Liver (tissue), 9 donors: ENCODE data around the gene RPL9. TPM values are rescaled to one million over a fixed set of nuclear protein-coding genes. Genes with fewer than 3 reads are reported as not detected.

Experiments used
- DNase-seq: peaks from one replicate; pipeline ENCODE4 v3.0.0-alpha.2; 2017; ENCODE audit warnings: low spot score
- H3K27ac ChIP-seq, 2 donors: one replicate each; pipeline ENCODE4 v1.7.0; 2013; ENCODE audit warnings: inconsistent platforms in 2 of 2, low read length in 2 of 2, control low read depth in 1 of 2, low read depth in 1 of 2, mild to moderate bottlenecking in 1 of 2
- H3K27me3 ChIP-seq, 4 donors: one replicate each; pipeline versions ENCODE4 v1.6.1 to v1.7.0; 2013; ENCODE audit warnings: low read length in 3 of 4, inconsistent platforms in 1 of 4, mild to moderate bottlenecking in 1 of 4, moderate library complexity in 1 of 4; ENCODE audit not compliant: control insufficient read depth in 4 of 4, insufficient read depth in 4 of 4
- H3K36me3 ChIP-seq, 4 donors: one replicate each; pipeline versions ENCODE4 v1.6.1 to v1.7.0; 2013; ENCODE audit warnings: low read length in 3 of 4, mild to moderate bottlenecking in 3 of 4, low read depth in 1 of 4, moderate library complexity in 1 of 4; ENCODE audit not compliant: control insufficient read depth in 4 of 4, insufficient read depth in 3 of 4
- H3K4me1 ChIP-seq, 4 donors: one replicate each; pipeline versions ENCODE4 v1.6.1 to v1.7.0; 2013; ENCODE audit warnings: low read length in 3 of 4, mild to moderate bottlenecking in 3 of 4, moderate library complexity in 1 of 4; ENCODE audit not compliant: control insufficient read depth in 4 of 4, insufficient read depth in 4 of 4
- H3K4me3 ChIP-seq, 3 donors: one replicate each; pipeline versions ENCODE4 v1.6.1 to v1.7.0; 2013; ENCODE audit warnings: low read length in 3 of 3, control low read depth in 1 of 3, low read depth in 1 of 3, mild to moderate bottlenecking in 1 of 3
- H3K9ac ChIP-seq, 2 donors: one replicate each; pipeline ENCODE4 v1.7.0; 2013; ENCODE audit warnings: low read length in 2 of 2, mild to moderate bottlenecking in 2 of 2, moderate library complexity in 2 of 2, control low read depth in 1 of 2, low read depth in 1 of 2
- H3K9me3 ChIP-seq, 4 donors: one replicate each; pipeline versions ENCODE4 v1.6.1 to v1.7.0; 2013; ENCODE audit warnings: low read length in 3 of 4; ENCODE audit not compliant: control insufficient read depth in 4 of 4
- ATF3 ChIP-seq: IDR thresholded peaks from 2 replicates; pipeline ENCODE4 v1.6.1; 2016; ENCODE audit warnings: antibody characterized with exemption
- CTCF ChIP-seq: fragments of 150-350 bp; IDR thresholded peaks from 2 replicates; pipeline ENCODE4 v1.5.1; 2017; ENCODE audit warnings: improper control_type of control experiment, low read depth, low read length; ENCODE audit not compliant: missing input control
- EGR1 ChIP-seq, 2 donors: IDR thresholded peaks; 2 replicates each; pipeline ENCODE4 v1.6.1; 2016 to 2018; ENCODE audit warnings: antibody characterized with exemption in 2 of 2, low read depth in 2 of 2
- FOXA1 ChIP-seq: IDR thresholded peaks from 2 replicates; pipeline ENCODE4 v1.6.1; 2016; ENCODE audit warnings: antibody characterized with exemption
- FOXA2 ChIP-seq: IDR thresholded peaks from 2 replicates; pipeline ENCODE4 v1.6.1; 2016; ENCODE audit warnings: antibody characterized with exemption
- GABPA ChIP-seq, 2 donors: IDR thresholded peaks in 1 of 2; conservative IDR thresholded peaks in 1 of 2; 2 replicates each; pipeline ENCODE4 v1.6.1; 2016; ENCODE audit warnings: antibody characterized with exemption in 2 of 2, mild to moderate bottlenecking in 1 of 2, moderate library complexity in 1 of 2
- HNF4A ChIP-seq, 2 donors: conservative IDR thresholded peaks; 2 replicates each; pipeline ENCODE4 v1.6.1; 2016; ENCODE audit warnings: antibody characterized with exemption in 2 of 2, mild to moderate bottlenecking in 2 of 2
- HNF4G ChIP-seq: IDR thresholded peaks from 2 replicates; pipeline ENCODE4 v1.6.1; 2016; ENCODE audit warnings: antibody characterized with exemption
- JUND ChIP-seq, 2 donors: IDR thresholded peaks; 2 replicates each; pipeline ENCODE4 v1.6.1; 2016; ENCODE audit warnings: antibody characterized with exemption in 2 of 2
- NR2F2 ChIP-seq: IDR thresholded peaks from 2 replicates; pipeline ENCODE4 v1.6.1; 2016; ENCODE audit warnings: antibody characterized with exemption
- RAD21 ChIP-seq, 2 donors: IDR thresholded peaks; 2 replicates each; pipeline ENCODE4 v1.6.1; 2016; ENCODE audit warnings: antibody characterized with exemption in 2 of 2, mild to moderate bottlenecking in 2 of 2
- RXRA ChIP-seq, 2 donors: IDR thresholded peaks; 2 replicates each; pipeline ENCODE4 v1.6.1; 2017 to 2018; ENCODE audit warnings: antibody characterized with exemption in 2 of 2, mild to moderate bottlenecking in 1 of 2
- SP1 ChIP-seq: IDR thresholded peaks from 2 replicates; pipeline ENCODE4 v1.6.1; 2018; ENCODE audit warnings: antibody characterized with exemption, mild to moderate bottlenecking
- TAF1 ChIP-seq: conservative IDR thresholded peaks from 2 replicates; pipeline ENCODE4 v1.6.1; 2016; ENCODE audit warnings: antibody characterized with exemption, mild to moderate bottlenecking
- YY1 ChIP-seq: IDR thresholded peaks from 2 replicates; pipeline ENCODE4 v1.6.1; 2016; ENCODE audit warnings: antibody characterized with exemption, mild to moderate bottlenecking
- ZBTB33 ChIP-seq: IDR thresholded peaks from 2 replicates; pipeline ENCODE4 v1.6.1; 2016; ENCODE audit warnings: antibody characterized with exemption
- WGBS: extraction: QIAGEN DNeasy Blood & Tissue Kit; methylation state at CpG from one replicate; pipeline ENCODE4 v1.1.7; 2013; 5-methylcytosine and 5-hydroxymethylcytosine counted together
- polyA plus RNA-seq, 2 donors: library from polyadenylated mRNA; stranded (reverse) in 1 of 2; unstranded in 1 of 2; fragments of 200-250 nt in 1 of 2; fragments of >200 nt in 1 of 2; fragmentation: Nextera tagmentation in 1 of 2; extraction: Ambion mirVana in 1 of 2; gene quantifications; one replicate each; pipeline versions ENCODE4 v1.2.1 to v1.2.3, GENCODE V29; 2013 to 2015
- total RNA-seq, 2 donors: library from RNA; depleted of rRNA; stranded (reverse); fragments of >200 nt; gene quantifications; one replicate each; pipeline ENCODE4 v1.2.3, GENCODE V29; 2014
- TF ChIP-seq, protein P1 (sequence below): IDR thresholded peaks from 2 replicates; pipeline ENCODE4 v1.6.1; 2016; ENCODE audit warnings: antibody characterized with exemption, mild to moderate bottlenecking
- TF ChIP-seq, protein P2 (sequence below): IDR thresholded peaks from 2 replicates; pipeline ENCODE4 v1.6.1; 2016; ENCODE audit warnings: antibody characterized with exemption
- donor health status: healthy.
- donor health status: healthy.
- donor health status: healthy.
- donor health status: healthy.
- donor health status: healthy.

RPL9 gene
- total and polyA plus RNA-seq, 4 donors = 427 to 1,176 (median 615) TPM

DNA sequence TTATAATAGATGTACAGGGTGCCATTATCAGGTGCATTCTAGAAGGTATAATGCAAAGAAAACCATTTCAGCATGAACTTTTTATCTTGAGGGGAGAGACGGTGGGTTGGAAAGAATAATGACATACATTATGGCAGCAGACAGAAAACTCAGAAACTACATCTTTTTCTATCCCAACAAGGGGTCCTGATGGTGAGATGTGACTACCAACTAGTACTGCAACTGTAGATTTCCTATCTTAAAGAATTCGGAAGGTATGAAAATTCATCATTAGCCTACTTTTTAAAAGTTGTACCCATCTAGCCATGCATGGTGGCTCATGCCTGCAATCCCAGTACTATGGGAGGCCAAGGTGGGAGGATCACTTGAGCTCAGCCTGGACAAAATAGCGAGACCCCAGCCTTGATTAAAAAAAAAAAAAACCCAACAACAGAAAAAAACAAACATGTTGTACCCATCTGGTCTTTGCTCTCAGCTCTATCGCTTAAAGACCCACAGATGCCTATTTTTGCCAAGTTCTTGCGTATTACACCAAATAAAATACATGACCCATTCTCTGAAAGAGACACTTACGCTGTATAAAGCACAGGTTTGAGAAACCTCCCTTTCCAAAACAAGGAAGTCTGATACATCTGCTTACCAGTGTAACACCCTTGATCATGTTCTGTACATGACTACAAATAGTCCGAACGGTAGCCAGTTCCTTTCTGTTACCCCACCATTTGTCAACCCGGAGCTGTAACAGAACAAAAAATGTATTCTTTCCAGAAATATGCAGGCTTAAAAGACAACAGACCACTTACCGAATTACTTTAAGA is 1.6 kb downstream of the RPL9 start:
- peak overlapping the region; percentile 83 to 99 (median 89) for H3K4me3 ChIP-seq
- H3K9ac ChIP-seq = peak overlapping the region; percentile 98
- H3K27ac ChIP-seq = peak overlapping the region; percentile 92 to 96
- no peak for TF ChIP-seq HNF4A (conservative IDR thresholded peaks at IDR 0.05)
- TF ChIP-seq FOXA2 = no peak
- no peak for TF ChIP-seq ATF3
- no peak for TF ChIP-seq GABPA (IDR thresholded peaks at IDR 0.05 in 1 of 2, conservative IDR thresholded peaks at IDR 0.05 in 1 of 2)
- TF ChIP-seq, protein P1, sequence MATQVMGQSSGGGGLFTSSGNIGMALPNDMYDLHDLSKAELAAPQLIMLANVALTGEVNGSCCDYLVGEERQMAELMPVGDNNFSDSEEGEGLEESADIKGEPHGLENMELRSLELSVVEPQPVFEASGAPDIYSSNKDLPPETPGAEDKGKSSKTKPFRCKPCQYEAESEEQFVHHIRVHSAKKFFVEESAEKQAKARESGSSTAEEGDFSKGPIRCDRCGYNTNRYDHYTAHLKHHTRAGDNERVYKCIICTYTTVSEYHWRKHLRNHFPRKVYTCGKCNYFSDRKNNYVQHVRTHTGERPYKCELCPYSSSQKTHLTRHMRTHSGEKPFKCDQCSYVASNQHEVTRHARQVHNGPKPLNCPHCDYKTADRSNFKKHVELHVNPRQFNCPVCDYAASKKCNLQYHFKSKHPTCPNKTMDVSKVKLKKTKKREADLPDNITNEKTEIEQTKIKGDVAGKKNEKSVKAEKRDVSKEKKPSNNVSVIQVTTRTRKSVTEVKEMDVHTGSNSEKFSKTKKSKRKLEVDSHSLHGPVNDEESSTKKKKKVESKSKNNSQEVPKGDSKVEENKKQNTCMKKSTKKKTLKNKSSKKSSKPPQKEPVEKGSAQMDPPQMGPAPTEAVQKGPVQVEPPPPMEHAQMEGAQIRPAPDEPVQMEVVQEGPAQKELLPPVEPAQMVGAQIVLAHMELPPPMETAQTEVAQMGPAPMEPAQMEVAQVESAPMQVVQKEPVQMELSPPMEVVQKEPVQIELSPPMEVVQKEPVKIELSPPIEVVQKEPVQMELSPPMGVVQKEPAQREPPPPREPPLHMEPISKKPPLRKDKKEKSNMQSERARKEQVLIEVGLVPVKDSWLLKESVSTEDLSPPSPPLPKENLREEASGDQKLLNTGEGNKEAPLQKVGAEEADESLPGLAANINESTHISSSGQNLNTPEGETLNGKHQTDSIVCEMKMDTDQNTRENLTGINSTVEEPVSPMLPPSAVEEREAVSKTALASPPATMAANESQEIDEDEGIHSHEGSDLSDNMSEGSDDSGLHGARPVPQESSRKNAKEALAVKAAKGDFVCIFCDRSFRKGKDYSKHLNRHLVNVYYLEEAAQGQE = no peak
- TF ChIP-seq CTCF = no peak
- no peak for TF ChIP-seq NR2F2
- no peak for TF ChIP-seq TAF1
- TF ChIP-seq, protein P2, sequence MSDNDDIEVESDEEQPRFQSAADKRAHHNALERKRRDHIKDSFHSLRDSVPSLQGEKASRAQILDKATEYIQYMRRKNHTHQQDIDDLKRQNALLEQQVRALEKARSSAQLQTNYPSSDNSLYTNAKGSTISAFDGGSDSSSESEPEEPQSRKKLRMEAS = no peak
- TF ChIP-seq FOXA1 = no peak
- TF ChIP-seq JUND (IDR thresholded peaks at IDR 0.05) = no peak
- TF ChIP-seq RXRA (IDR thresholded peaks at IDR 0.05) = no peak
- TF ChIP-seq ZBTB33 = no peak
- TF ChIP-seq SP1 = no peak
- no peak for TF ChIP-seq EGR1 (IDR thresholded peaks at IDR 0.05; ENCODE audit: low read depth in 2 of 2)
- TF ChIP-seq HNF4G = no peak
- TF ChIP-seq RAD21 (IDR thresholded peaks at IDR 0.05) = no peak
- no peak for TF ChIP-seq YY1
- DNase-seq = no peak
- H3K9me3 ChIP-seq = no peaks in the 10 kb centered on the region
- H3K4me1 ChIP-seq = peaks cover 9 to 27% (median 19%) of the 10 kb centered on the region in 4 donors
- peaks cover 13 to 59% (median 41%) of the 10 kb centered on the region in 4 donors for H3K36me3 ChIP-seq
- H3K27me3 ChIP-seq = no peaks in the 10 kb centered on the region
- WGBS = 72% methylated on average over 10 of the region's 10 CpGs
